ENCODE results near the gene MMP24OS. TPM values are rescaled to one million over a fixed set of nuclear protein-coding genes. Genes with fewer than 3 reads are reported as not detected.

The MMP24OS gene
- total RNA-seq, 1 donor from 2014 or later, result 50.1 TPM

- DNase-seq (ENCODE audit: missing footprints) (no peak), ATAC-seq (no peak)
- intact Hi-C loops (cut with DNase I), result no loop called here
These were observed 3.7 kb upstream of the MMP24OS start for GRCh38 chr20:35281506-35282101.

GRCh38 chr20:35280523-35280922, 2.6 kb upstream of the MMP24OS start:
- ATAC-seq, result no peak
- intact Hi-C loops (cut with DNase I), result no loop called here
- DNase-seq (ENCODE audit: missing footprints), result no peak

- ATAC-seq, result no peak
- intact Hi-C loops (cut with DNase I), result loop anchor here (5.0 to 10.0 kb wide), 3 partner anchors 132 to 445 kb away; partner anchors contain the start of genes EDEM2, GSS and MYH7B
- no peak for DNase-seq (ENCODE audit: missing footprints)
These were observed 1.7 kb upstream of the MMP24OS start for GRCh38 chr20:35279533-35280174.

GRCh38 chr20:35279040-35279439, 1.1 kb upstream of the MMP24OS start:
- DNase-seq (ENCODE audit: missing footprints) (no peak), ATAC-seq (no peak)
- intact Hi-C loops (cut with DNase I), result loop anchor here (5.0 to 10.0 kb wide), 3 partner anchors 132 to 444 kb away; partner anchors contain the start of genes EDEM2, GSS and MYH7B

GRCh38 chr20:35277127-35277526, 795 bp downstream of the MMP24OS start:
- DNase-seq (ENCODE audit: missing footprints) (no peak), ATAC-seq (no peak)
- intact Hi-C loops (cut with DNase I), result loop anchor here (5.0 to 10.0 kb wide), 3 partner anchors 130 to 442 kb away; partner anchors contain the start of genes EDEM2, GSS and MYH7B

- no peak for ATAC-seq
- intact Hi-C loops (cut with DNase I), result loop anchor here (5.0 to 10.0 kb wide), 3 partner anchors 129 to 442 kb away; partner anchors contain the start of genes EDEM2, GSS and MYH7B
These were observed 1.5 kb downstream of the MMP24OS start for GRCh38 chr20:35276408-35276807.

GRCh38 chr20:35275741-35276251, 2.1 kb downstream of the MMP24OS start:
- DNase-seq (ENCODE audit: missing footprints), result no peak
- ATAC-seq, result no peak
- intact Hi-C loops (cut with DNase I), result loop anchor here (5.0 to 10.0 kb wide), 3 partner anchors 128 to 441 kb away; partner anchors contain the start of genes EDEM2, GSS and MYH7B

More at GRCh38 chr20:35276408-35276807, 1.5 kb downstream of the MMP24OS start:
- no peak for DNase-seq (ENCODE audit: missing footprints)

- no peak for ATAC-seq
- DNase-seq (ENCODE audit: missing footprints), result no peak
- intact Hi-C loops (cut with DNase I), result loop anchor here (5.0 to 10.0 kb wide), 3 partner anchors 127 to 440 kb away; partner anchors contain the start of genes EDEM2, GSS and MYH7B
These were observed 3.5 kb downstream of the MMP24OS start for GRCh38 chr20:35274172-35275092.

GRCh38 chr20:35273449-35274171, 4.3 kb downstream of the MMP24OS start:
- DNase-seq (ENCODE audit: missing footprints), result no peak
- intact Hi-C loops (cut with DNase I), result loop anchor here (10.0 kb wide), 2 partner anchors 319 to 439 kb away; partner anchors contain the start of genes GSS and MYH7B
- no peak for ATAC-seq

- intact Hi-C loops (cut with DNase I), result loop anchor here (10.0 kb wide), 2 partner anchors 317 to 437 kb away; partner anchors contain the start of genes GSS and MYH7B
- no peak for ATAC-seq
- DNase-seq (ENCODE audit: missing footprints), result no peak
These were observed 6.0 kb downstream of the MMP24OS start for GRCh38 chr20:35271904-35272303.

- DNase-seq (ENCODE audit: missing footprints) (no peak), ATAC-seq (no peak)
- intact Hi-C loops (cut with DNase I), result loop anchor here (10.0 kb wide), 2 partner anchors 316 to 436 kb away; partner anchors contain the start of genes GSS and MYH7B
These were observed 6.6 kb downstream of the MMP24OS start for GRCh38 chr20:35271073-35271882.

- DNase-seq (ENCODE audit: missing footprints) (no peak), ATAC-seq (no peak)
- intact Hi-C loops (cut with DNase I), result loop anchor here (10.0 kb wide), 2 partner anchors 315 to 435 kb away; partner anchors contain the start of genes GSS and MYH7B
These were observed 7.7 kb downstream of the MMP24OS start for GRCh38 chr20:35270021-35270902.

- intact Hi-C loops (cut with DNase I), result no loop called here
- ATAC-seq, result peak; percentile 61
- DNase-seq (ENCODE audit: missing footprints), result no peak
These were observed 8.7 kb downstream of the MMP24OS start for GRCh38 chr20:35269055-35269781.

GRCh38 chr20:35267092-35267491, 10.8 kb downstream of the MMP24OS start:
- intact Hi-C loops (cut with DNase I), result no loop called here
- DNase-seq (ENCODE audit: missing footprints), result no peak
- ATAC-seq, result no peak

GRCh38 chr20:35264755-35265154, 13.2 kb downstream of the MMP24OS start:
- no peak for DNase-seq (ENCODE audit: missing footprints)
- ATAC-seq, result no peak
- intact Hi-C loops (cut with DNase I), result no loop called here
